ENCODE results near the gene MGAT3. TPM values are rescaled to one million over a fixed set of nuclear protein-coding genes. Genes with fewer than 3 reads are reported as not detected.
A peak's percentile ranks its signal among the peaks of the same experiment; 100 is the strongest.

The MGAT3 gene
- total RNA-seq, 6 donors from 2014 or later = 5.2 to 45.0 (median 26.0) TPM

GRCh38 chr22:39477542-39477941 is 20.7 kb downstream of the MGAT3 start:
- Histone ChIP-seq H3K27me3 (no peaks in the 10 kb centered on the region), H3K4me3 (no peak overlapping the region), H3K36me3 (peaks cover 0 to 7% (median 0%) of the 10 kb centered on the region in 4 donors), H3K27ac (no peak overlapping the region), H3K9me3 (no peaks in the 10 kb centered on the region), H3K4me1 (peaks cover 10 to 15% (median 12%) of the 10 kb centered on the region in 4 donors)
- ATAC-seq (ENCODE audit: low FRiP score in 2 of 2) = no peak
- WGBS, 2 donors = 94 to 95% methylated on average over 9 of the region's 9 CpGs
- DNase-seq = no peak
- TF ChIP-seq EP300 (IDR thresholded peaks at IDR 0.05) = no peak
- TF ChIP-seq CTCF (IDR thresholded peaks at IDR 0.05) = no peak
- TF ChIP-seq POLR2AphosphoS5 (IDR thresholded peaks at IDR 0.05) = no peak
- TF ChIP-seq POLR2A (IDR thresholded peaks at IDR 0.05) = no peak

GRCh38 chr22:39478441-39478850 is 21.6 kb downstream of the MGAT3 start:
- peak in 1 of 2 donors; percentile 10 for ATAC-seq (ENCODE audit: low FRiP score in 2 of 2)
- Histone ChIP-seq H3K9me3 (no peaks in the 10 kb centered on the region), H3K36me3 (peaks cover 0 to 7% (median 0%) of the 10 kb centered on the region in 4 donors), H3K27ac (no peak overlapping the region), H3K4me1 (peaks cover under 1 to 8% (median 3%) of the 10 kb centered on the region in 4 donors), H3K4me3 (no peak overlapping the region), H3K27me3 (no peaks in the 10 kb centered on the region)
- DNase-seq = no peak
- TF ChIP-seq CTCF (IDR thresholded peaks at IDR 0.05) (no peak), POLR2A (IDR thresholded peaks at IDR 0.05) (no peak), POLR2AphosphoS5 (IDR thresholded peaks at IDR 0.05) (no peak), EP300 (IDR thresholded peaks at IDR 0.05) (no peak)
- 64 to 79% methylated on average over 6 to 9 of the region's 9 CpGs for WGBS, 2 donors

GRCh38 chr22:39479254-39479653 is 22.4 kb downstream of the MGAT3 start:
- Histone ChIP-seq H3K27ac (no peak overlapping the region), H3K4me3 (no peak overlapping the region), H3K27me3 (no peaks in the 10 kb centered on the region), H3K36me3 (peaks cover 0 to 7% (median 0%) of the 10 kb centered on the region in 4 donors), H3K9me3 (no peaks in the 10 kb centered on the region), H3K4me1 (peaks cover 0 to 3% (median 1%) of the 10 kb centered on the region in 4 donors)
- 80 to 87% methylated on average over 3 of the region's 3 CpGs for WGBS, 2 donors
- TF ChIP-seq POLR2AphosphoS5 (IDR thresholded peaks at IDR 0.05) (no peak), CTCF (IDR thresholded peaks at IDR 0.05) (no peak), EP300 (IDR thresholded peaks at IDR 0.05) (no peak), POLR2A (IDR thresholded peaks at IDR 0.05) (no peak)
- DNase-seq (no peak), ATAC-seq (ENCODE audit: low FRiP score in 2 of 2) (no peak)

- no peak overlapping the region for H3K27ac ChIP-seq
- 67% methylated on average over 1 of the region's 1 CpG; no CpG with 5 or more reads in 1 of the 2 donors for WGBS, 2 donors
- DNase-seq (no peak), ATAC-seq (ENCODE audit: low FRiP score in 2 of 2) (no peak)
- H3K4me1 ChIP-seq = no peaks in the 10 kb centered on the region
- no peaks in the 10 kb centered on the region for H3K27me3 ChIP-seq
- TF ChIP-seq CTCF (IDR thresholded peaks at IDR 0.05) = no peak
- no peak for TF ChIP-seq POLR2A (IDR thresholded peaks at IDR 0.05)
- TF ChIP-seq POLR2AphosphoS5 (IDR thresholded peaks at IDR 0.05) = no peak
- no peak for TF ChIP-seq EP300 (IDR thresholded peaks at IDR 0.05)
- H3K36me3 ChIP-seq = peaks cover 0 to 7% (median 0%) of the 10 kb centered on the region in 4 donors
- H3K9me3 ChIP-seq = no peaks in the 10 kb centered on the region
- no peak overlapping the region for H3K4me3 ChIP-seq
Observed at GRCh38 chr22:39480557-39480956, 23.7 kb downstream of the MGAT3 start.

GRCh38 chr22:39481054-39481453 is 24.2 kb downstream of the MGAT3 start:
- H3K4me1 ChIP-seq = no peaks in the 10 kb centered on the region
- DNase-seq = no peak
- no peaks in the 10 kb centered on the region for H3K27me3 ChIP-seq
- WGBS, 2 donors = 93 to 95% methylated on average over 16 of the region's 16 CpGs
- H3K27ac ChIP-seq = no peak overlapping the region
- peaks cover 0 to 7% (median 0%) of the 10 kb centered on the region in 4 donors for H3K36me3 ChIP-seq
- no peak overlapping the region for H3K4me3 ChIP-seq
- TF ChIP-seq POLR2A (IDR thresholded peaks at IDR 0.05) (no peak), CTCF (IDR thresholded peaks at IDR 0.05) (no peak), EP300 (IDR thresholded peaks at IDR 0.05) (no peak)
- no peak for ATAC-seq (ENCODE audit: low FRiP score in 2 of 2)
- H3K9me3 ChIP-seq = no peaks in the 10 kb centered on the region

All from upper lobe of left lung (tissue), 6 donors.